Mesodermal cell (in vitro differentiated cells): Measurements from ENCODE around the gene TRAPPC2L.

ENCODE experiments used
- H3K27ac ChIP-seq: 2 replicates; pipeline ENCODE4 v1.7.0; 2013; ENCODE audit warnings: mild to moderate bottlenecking, low read depth, low read length, moderate library complexity; ENCODE audit not compliant: severe bottlenecking
- H3K36me3 ChIP-seq: 2 replicates; pipeline ENCODE4 v1.7.1; 2013; ENCODE audit warnings: mild to moderate bottlenecking, low read length, moderate library complexity; ENCODE audit not compliant: control insufficient read depth, insufficient read depth
- H3K4me1 ChIP-seq: one replicate; pipeline ENCODE4 v1.7.1; 2013; ENCODE audit warnings: mild to moderate bottlenecking, low read length; ENCODE audit not compliant: insufficient read depth, control insufficient read depth, poor library complexity, severe bottlenecking
- H3K4me3 ChIP-seq: 2 replicates; pipeline ENCODE4 v1.7.0; 2013; ENCODE audit warnings: low read length, control low read depth, mild to moderate bottlenecking; ENCODE audit not compliant: insufficient read depth, poor library complexity, severe bottlenecking; ENCODE audit errors: extremely low read depth
- H3K9me3 ChIP-seq: 2 replicates; pipeline ENCODE4 v1.7.1; 2013; ENCODE audit warnings: mild to moderate bottlenecking, low read length, moderate library complexity; ENCODE audit not compliant: control insufficient read depth
- WGBS, 2 experiments: methylation state at CpG; one replicate each; pipeline ENCODE4 v1.1.5; 2013; ENCODE audit warnings: missing lambda C conversion rate in 2 of 2; ENCODE audit not compliant: insufficient coverage in 2 of 2; 5-methylcytosine and 5-hydroxymethylcytosine counted together

The TRAPPC2L gene

DNA sequence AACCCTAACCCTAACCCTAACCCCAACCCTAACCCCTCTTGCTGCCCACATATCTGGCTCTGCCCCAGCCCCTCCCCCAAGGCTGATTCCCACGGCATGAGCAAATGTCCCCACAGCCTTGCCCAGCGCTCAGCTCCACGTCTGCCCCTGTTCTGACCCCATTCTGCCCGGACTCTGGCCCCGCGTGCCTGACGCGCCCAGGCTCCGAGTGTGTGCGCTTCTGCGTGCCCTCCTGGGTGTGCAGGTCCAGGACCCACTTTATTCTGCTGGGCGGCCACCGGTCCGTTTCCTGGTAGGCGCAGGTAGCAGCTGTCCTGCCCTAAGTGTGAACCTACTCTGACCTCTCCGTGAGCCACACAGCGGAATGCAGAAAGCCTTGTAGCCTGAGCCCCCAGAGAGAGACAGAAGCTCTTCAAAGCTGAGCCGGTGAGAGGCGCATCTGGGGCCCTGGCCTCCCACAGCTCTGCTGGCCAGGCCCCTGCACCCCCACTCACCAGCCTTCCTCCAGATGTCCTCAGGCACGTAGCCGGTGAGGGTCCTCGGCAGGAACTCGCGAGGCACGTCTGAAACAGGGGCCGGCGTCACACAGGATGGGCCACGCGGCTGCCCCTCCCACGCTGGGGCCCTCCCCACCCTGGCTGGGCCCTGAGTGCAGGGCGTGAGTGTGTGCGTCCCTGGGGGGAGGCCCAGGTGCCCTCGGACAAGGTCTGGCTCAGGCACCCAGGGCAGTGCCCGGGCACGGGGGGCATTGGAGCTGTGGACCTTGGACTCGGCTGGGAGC is 23.5 kb downstream of the TRAPPC2L start:
- no peaks in the 10 kb centered on the region for H3K36me3 ChIP-seq
- no peaks in the 10 kb centered on the region for H3K9me3 ChIP-seq
- H3K4me1 ChIP-seq, result no peaks in the 10 kb centered on the region
- no peak overlapping the region for H3K4me3 ChIP-seq
- 86% methylated on average over 36 of the region's 36 CpGs for WGBS, 2 experiments
- no peak overlapping the region for H3K27ac ChIP-seq

DNA sequence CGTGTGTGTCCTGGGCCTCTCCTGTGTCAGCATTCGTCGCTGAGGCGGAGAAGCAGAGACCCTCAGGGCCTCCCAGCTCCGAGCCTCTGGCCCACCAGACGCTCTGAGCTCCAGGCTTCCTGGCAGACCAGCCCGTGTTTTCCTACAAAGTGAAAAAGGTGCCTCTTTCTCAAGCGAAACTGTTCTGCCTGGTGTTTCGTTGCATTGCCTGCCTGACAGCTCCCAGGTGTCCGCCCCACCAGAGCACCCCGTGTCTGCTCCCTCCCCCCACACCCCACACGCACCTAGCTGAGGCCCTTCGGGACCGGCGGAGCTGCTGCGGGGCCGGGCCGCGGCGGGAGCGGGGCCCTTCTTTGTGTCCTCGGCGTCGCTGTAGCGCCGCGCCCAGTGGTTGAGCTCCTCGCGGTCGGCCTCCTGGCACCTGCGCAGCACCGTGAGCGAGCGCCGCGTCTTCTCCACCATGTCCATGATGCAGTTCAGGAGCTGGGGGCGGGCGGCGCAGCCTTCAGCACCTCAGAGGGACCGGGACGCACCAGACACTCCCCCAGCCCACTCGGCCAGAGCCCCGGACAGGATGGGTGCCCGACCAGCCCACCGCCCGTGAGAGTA is 24.2 kb downstream of the TRAPPC2L start:
- no peaks in the 10 kb centered on the region for H3K4me1 ChIP-seq
- no peak overlapping the region for H3K4me3 ChIP-seq
- WGBS, 2 experiments, result 92 to 94% methylated on average over 39 to 43 of the region's 46 CpGs
- H3K27ac ChIP-seq, result no peak overlapping the region
- no peaks in the 10 kb centered on the region for H3K9me3 ChIP-seq
- no peaks in the 10 kb centered on the region for H3K36me3 ChIP-seq

DNA sequence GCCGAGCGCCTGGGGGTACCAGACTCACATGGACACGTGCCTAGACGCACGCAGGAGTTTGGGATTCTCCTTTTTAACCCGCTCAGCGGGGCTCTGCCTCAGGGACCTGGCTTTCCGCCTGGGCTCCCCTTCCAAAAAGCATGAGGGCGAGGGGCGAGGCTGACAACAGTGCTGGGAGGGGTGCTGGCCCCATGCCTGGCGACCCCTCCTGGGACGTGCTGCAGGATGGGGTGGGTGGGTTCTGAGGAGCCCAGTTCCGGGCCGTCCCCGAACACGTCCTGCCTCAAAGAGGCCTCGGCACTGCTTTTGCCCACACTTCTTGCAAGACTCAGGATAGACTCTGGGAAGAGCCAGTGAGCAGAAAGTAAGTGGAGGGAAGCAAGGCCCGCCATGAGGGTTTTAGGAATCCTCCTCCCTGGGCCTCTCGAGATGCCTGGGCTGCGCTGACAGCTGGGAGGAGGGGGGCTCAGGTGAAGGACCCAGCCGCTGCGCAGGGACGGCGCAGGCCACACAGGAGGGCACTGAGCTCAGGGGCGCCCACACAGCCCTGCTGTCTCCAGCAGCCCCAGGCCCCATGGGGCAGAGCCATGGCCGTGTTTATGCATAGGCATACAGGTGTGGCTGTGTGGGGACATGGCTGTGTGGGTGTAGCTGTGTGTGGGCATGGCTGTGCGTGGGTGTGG is 24.9 kb downstream of the TRAPPC2L start:
- Histone ChIP-seq H3K27ac (no peak overlapping the region), H3K36me3 (no peaks in the 10 kb centered on the region), H3K4me1 (no peaks in the 10 kb centered on the region), H3K4me3 (no peak overlapping the region), H3K9me3 (no peaks in the 10 kb centered on the region)
- WGBS, 2 experiments, result 96% methylated on average over 21 to 26 of the region's 27 CpGs

DNA sequence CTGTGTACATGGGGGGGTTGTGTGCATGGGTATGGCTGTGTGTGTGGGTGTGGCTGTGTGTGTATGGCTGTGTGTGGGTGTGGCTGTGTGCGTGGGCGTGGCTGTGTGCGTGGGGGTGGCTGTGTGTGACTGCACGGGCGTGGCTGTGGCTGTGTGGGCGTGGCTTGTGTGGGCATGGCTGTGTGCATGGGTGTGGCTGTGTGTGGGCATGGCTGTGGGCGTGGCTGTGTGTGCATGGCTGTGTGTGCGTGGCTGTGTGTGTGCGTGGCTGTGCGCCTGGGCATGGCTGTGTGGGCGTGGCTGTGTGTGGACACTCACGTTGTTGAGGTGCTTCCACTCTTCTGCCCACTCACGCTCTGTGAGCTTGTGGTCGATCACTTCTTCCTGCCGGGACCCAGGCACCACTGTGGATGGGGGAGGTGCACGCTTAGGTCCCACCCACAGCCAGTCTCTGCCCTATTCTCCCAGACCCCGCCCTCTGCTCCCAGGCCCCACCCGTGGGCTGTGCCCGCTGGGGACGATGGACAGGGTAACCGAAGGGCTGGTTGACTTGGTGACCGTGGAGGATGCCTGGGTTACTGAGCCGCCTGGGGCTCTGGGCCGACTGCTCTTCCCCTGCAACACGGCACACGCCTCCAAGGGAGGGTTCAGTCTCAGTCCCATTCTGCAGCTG is 25.6 kb downstream of the TRAPPC2L start:
- H3K27ac ChIP-seq, result no peak overlapping the region
- no peak overlapping the region for H3K4me3 ChIP-seq
- H3K4me1 ChIP-seq, result no peaks in the 10 kb centered on the region
- H3K9me3 ChIP-seq, result no peaks in the 10 kb centered on the region
- no peaks in the 10 kb centered on the region for H3K36me3 ChIP-seq
- WGBS, 2 experiments, result 95 to 96% methylated on average over 20 to 22 of the region's 26 CpGs

DNA sequence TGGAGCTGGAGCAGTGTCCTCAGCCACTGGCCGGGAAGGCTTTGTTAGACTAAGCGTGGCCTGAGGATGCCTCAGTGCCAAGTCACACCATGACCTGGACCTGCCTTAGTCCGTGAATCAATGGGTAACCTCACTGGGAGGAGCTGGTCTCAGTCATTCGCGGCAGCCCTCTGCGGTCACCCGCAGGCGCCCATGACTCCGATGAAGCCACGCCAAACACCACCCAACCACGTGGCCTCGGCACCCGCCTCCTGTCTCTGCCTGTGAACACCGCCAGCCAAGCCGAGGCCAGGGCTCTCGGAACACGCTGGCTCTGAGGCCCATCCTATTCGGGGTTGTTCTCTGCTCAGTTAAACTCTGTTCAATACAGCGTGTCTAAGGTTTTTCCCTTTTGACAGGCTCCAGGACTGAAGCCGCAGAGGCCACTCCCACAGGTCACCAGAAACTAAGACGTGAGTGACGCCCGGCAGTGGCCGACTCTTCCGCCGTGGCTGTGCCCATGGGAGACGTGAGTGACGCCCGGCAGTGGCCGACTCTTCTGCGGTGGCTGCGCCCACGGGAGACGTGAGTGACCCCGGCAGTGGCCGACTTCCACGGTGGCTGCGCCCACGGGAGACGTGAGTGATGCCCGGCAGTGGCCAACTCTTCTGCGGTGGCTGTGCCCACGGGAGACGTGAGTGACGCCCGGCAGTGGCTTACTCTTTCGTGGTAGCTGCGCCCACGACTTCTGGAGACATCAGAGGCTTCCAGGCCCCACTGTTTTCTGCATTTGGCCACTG is 26.4 kb downstream of the TRAPPC2L start:
- Histone ChIP-seq H3K36me3 (no peaks in the 10 kb centered on the region), H3K27ac (no peak overlapping the region), H3K4me1 (no peaks in the 10 kb centered on the region), H3K9me3 (no peaks in the 10 kb centered on the region), H3K4me3 (no peak overlapping the region)
- WGBS, 2 experiments, result 94 to 96% methylated on average over 43 to 49 of the region's 49 CpGs

DNA sequence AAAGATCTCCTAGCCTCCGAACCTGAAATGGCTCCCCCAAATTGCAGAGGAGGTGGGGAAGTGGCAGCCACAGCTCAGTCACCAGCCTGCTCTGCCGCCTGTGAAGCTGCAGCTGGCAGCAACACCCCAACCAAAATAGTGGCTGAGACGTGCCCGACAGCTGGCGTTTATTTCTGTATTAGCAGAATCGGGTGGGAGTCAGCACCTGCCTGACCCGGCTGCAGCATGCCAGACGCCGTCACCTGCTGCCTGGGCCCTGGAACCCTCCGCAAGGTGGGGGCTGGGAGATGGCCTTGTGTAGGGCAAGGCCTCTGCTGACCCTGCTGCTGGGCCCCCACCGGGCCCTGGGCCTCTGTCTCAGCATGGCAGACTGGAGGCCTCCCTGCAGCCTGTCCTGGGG is 27.0 kb downstream of the TRAPPC2L start:
- no peaks in the 10 kb centered on the region for H3K9me3 ChIP-seq
- no peaks in the 10 kb centered on the region for H3K4me1 ChIP-seq
- 91 to 97% methylated on average over 9 of the region's 11 CpGs for WGBS, 2 experiments
- H3K27ac ChIP-seq, result no peak overlapping the region
- no peak overlapping the region for H3K4me3 ChIP-seq
- H3K36me3 ChIP-seq, result no peaks in the 10 kb centered on the region

DNA sequence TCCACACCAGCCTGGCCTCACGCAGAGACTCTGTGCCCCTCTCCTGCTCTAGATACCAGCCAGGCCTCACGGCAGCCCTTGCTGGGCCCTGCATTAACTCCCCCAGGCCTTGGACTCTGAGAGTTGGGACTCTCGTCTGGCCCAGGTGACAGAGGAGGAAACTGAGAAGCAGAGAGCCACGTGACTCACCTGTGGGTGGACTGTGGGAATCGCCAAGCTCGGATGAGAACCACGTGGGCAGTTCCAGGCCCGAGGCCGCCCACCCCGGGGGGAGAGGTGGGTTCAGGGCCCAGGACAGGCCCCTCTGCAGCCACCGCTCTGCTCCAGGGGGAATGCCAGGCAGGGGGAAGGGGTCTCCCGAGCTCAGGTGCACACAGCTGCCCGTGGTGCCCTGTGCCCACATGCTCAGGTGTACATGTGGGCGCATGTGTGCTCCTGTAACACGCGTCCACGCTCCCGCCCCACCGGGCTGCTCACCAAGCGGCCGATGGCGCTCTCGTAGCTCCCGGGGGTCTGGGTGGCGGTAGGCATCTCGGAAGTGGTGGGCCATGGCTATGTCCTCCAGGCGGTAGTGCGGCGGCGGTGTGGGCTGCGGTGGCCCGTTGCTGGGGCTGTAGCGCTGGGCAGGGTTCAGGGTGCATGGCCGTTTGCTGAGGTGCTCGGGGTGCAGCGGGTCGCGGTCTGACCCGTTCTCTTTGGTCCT is 27.8 kb downstream of the TRAPPC2L start:
- no peak overlapping the region for H3K4me3 ChIP-seq
- H3K4me1 ChIP-seq, result no peaks in the 10 kb centered on the region
- H3K27ac ChIP-seq, result no peak overlapping the region
- H3K9me3 ChIP-seq, result no peaks in the 10 kb centered on the region
- 94 to 97% methylated on average over 33 to 38 of the region's 39 CpGs for WGBS, 2 experiments
- H3K36me3 ChIP-seq, result no peaks in the 10 kb centered on the region

DNA sequence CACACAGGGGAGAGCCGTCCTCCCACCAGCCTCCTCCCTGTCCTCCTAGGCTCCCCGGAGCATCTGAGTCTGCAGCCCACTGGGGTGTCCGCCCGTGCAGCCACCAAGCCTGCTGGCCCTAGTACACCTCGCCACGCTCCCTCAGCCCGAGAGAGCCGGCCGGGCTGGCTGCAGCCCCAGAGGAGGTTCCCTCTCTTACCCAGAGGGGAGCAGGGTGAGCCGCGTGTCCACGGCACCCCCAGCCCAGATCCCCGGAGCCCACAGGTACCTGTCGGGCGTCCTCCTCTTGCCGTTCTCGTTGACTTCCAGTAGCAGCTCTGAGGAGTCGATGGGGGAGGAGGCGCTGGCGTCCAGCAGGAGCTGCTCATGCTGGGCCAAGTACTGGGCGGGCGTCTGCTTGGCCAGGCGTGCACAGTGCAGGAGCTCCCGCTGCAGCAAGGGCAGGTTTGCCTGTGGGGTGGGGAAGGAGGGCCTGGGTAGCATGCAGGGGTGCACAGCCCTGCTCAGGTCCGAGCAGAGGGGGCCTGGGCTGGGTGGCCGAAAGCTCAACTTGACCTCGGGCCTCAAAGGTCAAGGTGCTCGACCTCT is 28.9 kb downstream of the TRAPPC2L start:
- no peaks in the 10 kb centered on the region for H3K36me3 ChIP-seq
- WGBS, 2 experiments, result 90 to 93% methylated on average over 24 to 28 of the region's 28 CpGs
- no peaks in the 10 kb centered on the region for H3K9me3 ChIP-seq
- no peaks in the 10 kb centered on the region for H3K4me1 ChIP-seq
- no peak overlapping the region for H3K4me3 ChIP-seq
- no peak overlapping the region for H3K27ac ChIP-seq

DNA sequence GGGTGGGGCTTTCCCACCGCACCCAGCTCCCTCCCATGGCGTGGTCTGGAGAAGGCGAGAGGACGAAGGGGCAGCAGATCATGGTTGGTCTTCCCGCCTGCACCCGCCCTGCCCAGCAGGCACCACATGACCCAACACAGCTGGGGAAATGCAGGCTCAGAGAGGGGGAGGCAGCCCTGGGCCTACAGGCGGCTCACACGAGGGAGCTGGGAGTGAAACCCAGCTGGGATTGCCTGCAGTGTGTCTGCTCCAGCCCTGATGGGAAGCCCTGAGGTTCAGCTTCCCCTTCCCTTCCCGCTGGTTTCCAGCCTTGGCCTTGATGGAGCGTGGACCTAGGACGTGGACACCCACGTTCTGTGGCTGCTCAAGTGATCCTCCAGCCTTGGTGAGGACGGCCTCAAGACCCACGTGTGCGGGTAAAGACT is 29.5 kb downstream of the TRAPPC2L start:
- WGBS, 2 experiments, result 90 to 95% methylated on average over 14 to 15 of the region's 15 CpGs
- H3K27ac ChIP-seq, result no peak overlapping the region
- H3K4me3 ChIP-seq, result no peak overlapping the region
- H3K36me3 ChIP-seq, result no peaks in the 10 kb centered on the region
- no peaks in the 10 kb centered on the region for H3K9me3 ChIP-seq
- no peaks in the 10 kb centered on the region for H3K4me1 ChIP-seq
